ENCODE results near the gene CDC34.

The CDC34 gene

GRCh38 chr19:497869-498510 is 33.6 kb upstream of the CDC34 start:
- Histone ChIP-seq H3K9me3 (0 out of 2 replicates have a peak, but pooled peaks cover 3% of the 10 kb centered on the region), H3K36me3 (no peaks in the 10 kb centered on the region), H3K4me2 (peak overlapping the region; percentile 84), H4K20me1 (no peaks in the 10 kb centered on the region), H3K27me3 (peaks cover 40% of the 10 kb centered on the region), H3K9ac (0 out of 2 replicates have a peak overlapping the region, but pooled peaks have one; percentile 4), H3K4me1 (peaks cover 24% of the 10 kb centered on the region), H3K27ac (no peak overlapping the region), H3K4me3 (peak overlapping the region; percentile 57)
- no peak for TF ChIP-seq Cebpa-rat (IDR thresholded peaks at IDR 0.05)

GRCh38 chr19:498511-498891 is 33.1 kb upstream of the CDC34 start:
- H3K27me3 ChIP-seq, result peaks cover 40% of the 10 kb centered on the region
- peak overlapping the region; percentile 57 for H3K4me3 ChIP-seq
- H3K9ac ChIP-seq, result 0 out of 2 replicates have a peak overlapping the region, but pooled peaks have one; percentile 4
- no peaks in the 10 kb centered on the region for H3K9me3 ChIP-seq
- H4K20me1 ChIP-seq, result no peaks in the 10 kb centered on the region
- no peaks in the 10 kb centered on the region for H3K36me3 ChIP-seq
- peak overlapping the region; percentile 84 for H3K4me2 ChIP-seq
- peaks cover 24% of the 10 kb centered on the region for H3K4me1 ChIP-seq
- no peak overlapping the region for H3K27ac ChIP-seq
- TF ChIP-seq Cebpa-rat (IDR thresholded peaks at IDR 0.05), result no peak

GRCh38 chr19:498977-499623 is 32.5 kb upstream of the CDC34 start:
- no peak for TF ChIP-seq Cebpa-rat (IDR thresholded peaks at IDR 0.05)
- H3K4me3 ChIP-seq, result no peak overlapping the region
- peaks cover 24% of the 10 kb centered on the region for H3K4me1 ChIP-seq
- no peaks in the 10 kb centered on the region for H4K20me1 ChIP-seq
- peak overlapping the region; percentile 84; the same call in 1 of the 2 replicates for H3K4me2 ChIP-seq
- no peak overlapping the region for H3K9ac ChIP-seq
- H3K36me3 ChIP-seq, result no peaks in the 10 kb centered on the region
- H3K27ac ChIP-seq, result no peak overlapping the region
- peaks cover 40% of the 10 kb centered on the region for H3K27me3 ChIP-seq
- no peaks in the 10 kb centered on the region for H3K9me3 ChIP-seq

- H3K4me3 ChIP-seq, result no peak overlapping the region
- no peak for TF ChIP-seq Cebpa-rat (IDR thresholded peaks at IDR 0.05)
- peaks cover 23% of the 10 kb centered on the region for H3K27me3 ChIP-seq
- H3K9ac ChIP-seq, result no peak overlapping the region
- H3K27ac ChIP-seq, result no peak overlapping the region
- H3K4me2 ChIP-seq, result no peak overlapping the region
- no peaks in the 10 kb centered on the region for H3K9me3 ChIP-seq
- H3K36me3 ChIP-seq, result no peaks in the 10 kb centered on the region
- no peaks in the 10 kb centered on the region for H4K20me1 ChIP-seq
- peaks cover 37% of the 10 kb centered on the region for H3K4me1 ChIP-seq
These were observed 29.9 kb upstream of the CDC34 start for GRCh38 chr19:501646-502045.

GRCh38 chr19:504616-505015 is 26.9 kb upstream of the CDC34 start:
- no peak overlapping the region for H3K4me2 ChIP-seq
- H3K36me3 ChIP-seq, result peaks cover 9% of the 10 kb centered on the region
- peaks cover under 1% of the 10 kb centered on the region; the same call in 1 of the 2 replicates for H3K27me3 ChIP-seq
- H3K27ac ChIP-seq, result no peak overlapping the region
- H4K20me1 ChIP-seq, result no peaks in the 10 kb centered on the region
- H3K9ac ChIP-seq, result no peak overlapping the region
- TF ChIP-seq Cebpa-rat (IDR thresholded peaks at IDR 0.05), result no peak
- H3K9me3 ChIP-seq, result no peaks in the 10 kb centered on the region
- no peak overlapping the region for H3K4me3 ChIP-seq
- peaks cover 37% of the 10 kb centered on the region for H3K4me1 ChIP-seq

- no peak for TF ChIP-seq Cebpa-rat (IDR thresholded peaks at IDR 0.05)
- H3K27me3 ChIP-seq, result no peaks in the 10 kb centered on the region
- H3K9me3 ChIP-seq, result no peaks in the 10 kb centered on the region
- H3K4me1 ChIP-seq, result peaks cover 57% of the 10 kb centered on the region
- peak overlapping the region; percentile 91 for H3K4me3 ChIP-seq
- peak overlapping the region; percentile 99 for H3K4me2 ChIP-seq
- H3K9ac ChIP-seq, result peak overlapping the region; percentile 92
- H4K20me1 ChIP-seq, result no peaks in the 10 kb centered on the region
- peak overlapping the region; percentile 95 for H3K27ac ChIP-seq
- peaks cover 12% of the 10 kb centered on the region for H3K36me3 ChIP-seq
These were observed 24.9 kb upstream of the CDC34 start for GRCh38 chr19:506404-507285.

GRCh38 chr19:507286-508203 is 24.0 kb upstream of the CDC34 start, which contains the start of gene TPGS1:
TSS of gene TPGS1 (plus strand) at chr19:507497. CDS start at chr19:507507, 10 bp downstream.
- no peak for TF ChIP-seq Cebpa-rat (IDR thresholded peaks at IDR 0.05)

GRCh38 chr19:508204-509150 is 23.1 kb upstream of the CDC34 start:
- TF ChIP-seq Cebpa-rat (IDR thresholded peaks at IDR 0.05), result no peak
- Histone ChIP-seq H3K27me3 (no peaks in the 10 kb centered on the region), H3K27ac (peak overlapping the region; percentile 95), H3K9ac (peak overlapping the region; percentile 92), H3K4me1 (peaks cover 69% of the 10 kb centered on the region), H3K36me3 (peaks cover 12% of the 10 kb centered on the region), H3K4me3 (peak overlapping the region; percentile 91), H3K9me3 (no peaks in the 10 kb centered on the region), H3K4me2 (peak overlapping the region; percentile 99), H4K20me1 (peaks cover 14% of the 10 kb centered on the region)

More at GRCh38 chr19:507286-508203, 24.0 kb upstream of the CDC34 start, which contains the start of gene TPGS1:
- H3K4me1 ChIP-seq, result peaks cover 65% of the 10 kb centered on the region
- peak within 1 kb of the TSS; percentile 92 for H3K9ac ChIP-seq
- peaks cover 5% of the 10 kb centered on the region for H4K20me1 ChIP-seq
- no peaks in the 10 kb centered on the region for H3K9me3 ChIP-seq
- H3K4me2 ChIP-seq, result peak within 1 kb of the TSS; percentile 99
- peaks cover 12% of the 10 kb centered on the region for H3K36me3 ChIP-seq
- H3K27me3 ChIP-seq, result no peaks in the 10 kb centered on the region
- peak within 1 kb of the TSS; percentile 95 for H3K27ac ChIP-seq
- H3K4me3 ChIP-seq, result peak within 1 kb of the TSS; percentile 91

All from BLaER1 (cell line).